ENCODE measurements around the gene AQP1.

Gene AQP1

GRCh38 chr7:30873656-30874055 is 38.0 kb upstream of the AQP1 start:
- in situ Hi-C loops (cut with HindIII; ENCODE audit: low sequenced_read_pairs): no loop called here
- no peak overlapping the region for H3K4me3 ChIP-seq (ENCODE audit: low read depth, low read length)
- TF ChIP-seq, protein P1, sequence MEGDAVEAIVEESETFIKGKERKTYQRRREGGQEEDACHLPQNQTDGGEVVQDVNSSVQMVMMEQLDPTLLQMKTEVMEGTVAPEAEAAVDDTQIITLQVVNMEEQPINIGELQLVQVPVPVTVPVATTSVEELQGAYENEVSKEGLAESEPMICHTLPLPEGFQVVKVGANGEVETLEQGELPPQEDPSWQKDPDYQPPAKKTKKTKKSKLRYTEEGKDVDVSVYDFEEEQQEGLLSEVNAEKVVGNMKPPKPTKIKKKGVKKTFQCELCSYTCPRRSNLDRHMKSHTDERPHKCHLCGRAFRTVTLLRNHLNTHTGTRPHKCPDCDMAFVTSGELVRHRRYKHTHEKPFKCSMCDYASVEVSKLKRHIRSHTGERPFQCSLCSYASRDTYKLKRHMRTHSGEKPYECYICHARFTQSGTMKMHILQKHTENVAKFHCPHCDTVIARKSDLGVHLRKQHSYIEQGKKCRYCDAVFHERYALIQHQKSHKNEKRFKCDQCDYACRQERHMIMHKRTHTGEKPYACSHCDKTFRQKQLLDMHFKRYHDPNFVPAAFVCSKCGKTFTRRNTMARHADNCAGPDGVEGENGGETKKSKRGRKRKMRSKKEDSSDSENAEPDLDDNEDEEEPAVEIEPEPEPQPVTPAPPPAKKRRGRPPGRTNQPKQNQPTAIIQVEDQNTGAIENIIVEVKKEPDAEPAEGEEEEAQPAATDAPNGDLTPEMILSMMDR (IDR thresholded peaks at IDR 0.05; ENCODE audit: low read depth, low read length, missing control alignments): no peak
- DNase-seq (ENCODE audit: low read depth): no peak

DNA sequence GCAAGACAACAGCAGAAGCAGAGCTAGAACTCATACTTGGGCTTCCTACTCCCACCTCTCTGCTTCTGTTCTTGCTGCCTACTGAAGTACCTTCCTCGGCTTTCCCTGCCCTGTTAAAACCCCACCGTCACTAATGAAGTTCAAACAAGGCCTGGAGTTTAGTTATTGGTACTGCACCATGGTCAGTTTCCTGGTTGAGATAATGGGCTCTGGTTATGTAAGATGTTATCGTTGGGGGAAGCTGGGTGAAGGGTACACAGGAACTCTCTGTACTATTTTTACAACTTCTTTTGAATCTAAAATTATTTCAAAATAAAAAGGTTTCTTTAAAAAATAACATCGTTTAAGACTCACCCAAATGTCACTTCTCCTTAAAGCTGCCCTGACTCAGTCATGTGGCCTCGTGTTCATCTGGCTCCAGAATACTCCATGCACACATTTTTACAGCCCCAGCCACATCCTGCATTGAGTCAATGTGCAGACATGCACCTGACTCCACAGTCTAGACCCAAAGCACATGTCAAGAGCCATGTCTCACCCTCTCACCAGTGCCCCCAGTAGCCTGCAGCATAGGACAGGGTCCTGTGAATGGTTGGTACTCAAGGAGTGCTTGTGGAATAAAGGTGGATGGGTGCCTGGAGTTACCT is 36.9 kb upstream of the AQP1 start:
- DNase-seq (ENCODE audit: low read depth): no peak
- in situ Hi-C loops (cut with HindIII; ENCODE audit: low sequenced_read_pairs): no loop called here
- TF ChIP-seq, protein P1 (IDR thresholded peaks at IDR 0.05; ENCODE audit: low read depth, low read length, missing control alignments): no peak
- H3K4me3 ChIP-seq (ENCODE audit: low read depth, low read length): no peak overlapping the region

GRCh38 chr7:30877015-30877769 is 34.5 kb upstream of the AQP1 start:
- TF ChIP-seq, protein P1 (IDR thresholded peaks at IDR 0.05; ENCODE audit: low read depth, low read length, missing control alignments): no peak
- no peak overlapping the region for H3K4me3 ChIP-seq (ENCODE audit: low read depth, low read length)
- in situ Hi-C loops (cut with HindIII; ENCODE audit: low sequenced_read_pairs): no loop called here
- no peak for DNase-seq (ENCODE audit: low read depth)

DNA sequence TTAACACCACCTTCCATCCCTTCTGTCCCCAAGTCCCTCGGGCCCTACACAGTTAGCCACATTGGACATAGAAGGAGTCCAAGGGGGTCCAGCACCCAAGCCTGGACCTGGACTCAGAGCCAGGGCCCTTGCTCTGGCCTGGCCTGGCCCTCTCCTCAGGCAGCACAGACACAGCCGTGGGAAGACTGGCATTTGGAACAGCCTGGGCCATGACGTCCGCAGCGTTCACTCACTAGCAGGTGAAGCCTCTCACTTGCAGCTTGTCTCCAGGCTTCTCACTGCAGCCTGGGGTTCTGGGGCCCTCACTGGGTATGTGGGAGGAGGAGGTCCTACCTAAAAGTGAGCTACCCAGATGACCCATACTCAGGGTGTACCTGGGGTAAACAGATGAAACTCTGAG is 33.7 kb upstream of the AQP1 start:
- H3K4me3 ChIP-seq (ENCODE audit: low read depth, low read length): no peak overlapping the region
- no peak for DNase-seq (ENCODE audit: low read depth)
- TF ChIP-seq, protein P1 (IDR thresholded peaks at IDR 0.05; ENCODE audit: low read depth, low read length, missing control alignments): no peak
- in situ Hi-C loops (cut with HindIII; ENCODE audit: low sequenced_read_pairs): no loop called here

DNA sequence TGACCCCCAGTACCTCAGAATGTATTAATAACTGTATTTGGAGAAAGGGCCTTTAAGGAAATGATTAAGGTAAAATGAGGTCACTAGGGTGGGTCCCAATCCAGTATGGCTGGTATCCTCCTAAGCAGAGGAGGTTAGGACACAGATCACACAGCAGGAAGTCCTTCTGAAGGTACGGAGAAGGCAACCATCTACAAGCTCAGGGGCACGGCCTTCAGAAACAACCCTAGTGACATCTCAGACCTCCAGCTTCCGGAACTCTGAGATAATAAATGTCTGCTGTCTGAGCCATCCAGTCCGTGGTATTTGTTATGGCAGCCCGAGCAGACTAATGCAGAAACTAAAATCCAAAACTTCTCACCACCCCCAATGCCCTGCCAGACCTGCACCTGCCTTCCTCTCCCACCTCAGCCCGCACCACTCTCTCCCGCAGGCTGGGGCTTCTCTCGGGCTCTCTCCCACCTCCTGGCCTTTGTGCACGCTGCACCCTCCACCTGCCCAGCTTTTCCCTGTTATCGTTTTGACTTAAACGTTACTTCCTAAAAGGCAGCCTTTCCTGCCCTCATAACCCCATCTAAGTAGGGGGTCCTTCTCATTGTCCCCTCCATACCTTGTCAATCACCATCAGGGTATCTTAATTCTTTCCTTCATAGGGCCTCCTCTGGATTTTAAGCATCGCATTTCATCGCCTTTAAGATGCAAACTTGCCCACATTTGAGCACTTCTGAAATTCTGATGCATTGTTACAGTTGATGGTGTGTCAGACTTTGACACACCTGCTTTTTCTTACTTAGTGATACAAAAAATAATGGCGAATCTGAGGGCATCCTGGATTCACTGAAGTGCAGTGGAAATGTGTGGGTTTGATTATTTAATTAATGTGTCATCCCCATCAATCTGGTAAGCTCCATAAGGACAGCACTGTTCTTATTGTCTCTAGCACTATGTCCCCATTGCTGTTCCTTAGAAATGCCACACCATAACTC is 32.2 kb upstream of the AQP1 start:
- TF ChIP-seq, protein P1 (IDR thresholded peaks at IDR 0.05; ENCODE audit: low read depth, low read length, missing control alignments): no peak
- in situ Hi-C loops (cut with HindIII; ENCODE audit: low sequenced_read_pairs): no loop called here
- no peak overlapping the region for H3K4me3 ChIP-seq (ENCODE audit: low read depth, low read length)
- no peak for DNase-seq (ENCODE audit: low read depth)

DNA sequence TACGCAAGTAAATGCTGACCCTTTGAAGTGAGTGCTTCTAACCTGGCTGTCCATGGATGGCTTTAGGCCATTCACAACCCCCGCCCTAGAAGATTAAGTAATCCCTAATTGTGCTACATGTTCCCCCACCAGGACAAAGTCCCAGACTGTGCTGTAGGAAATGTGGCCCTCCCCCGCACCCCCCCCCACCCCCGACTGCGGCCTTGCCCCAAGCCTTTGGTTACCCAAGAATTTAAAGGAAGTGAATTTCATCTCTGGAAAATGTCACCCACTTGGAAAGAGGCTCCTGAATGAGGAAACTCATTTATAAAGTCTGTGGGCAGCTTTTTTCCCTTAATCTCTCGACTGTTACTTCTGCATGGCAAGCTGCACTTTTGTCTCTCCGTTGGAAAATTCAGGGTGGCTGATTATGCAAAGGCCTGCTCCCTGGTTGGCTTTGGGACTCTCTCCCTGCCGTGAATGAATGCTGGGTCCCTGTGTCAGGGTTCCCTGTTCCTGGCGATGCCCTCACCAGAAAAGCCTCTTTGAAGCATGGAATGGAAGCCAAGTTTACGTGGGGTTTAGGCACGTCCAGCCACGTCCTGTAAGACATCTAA is 31.4 kb upstream of the AQP1 start:
- TF ChIP-seq, protein P1 (IDR thresholded peaks at IDR 0.05; ENCODE audit: low read depth, low read length, missing control alignments): no peak
- DNase-seq (ENCODE audit: low read depth): no peak
- in situ Hi-C loops (cut with HindIII; ENCODE audit: low sequenced_read_pairs): no loop called here

More for the DNA sequence above, 31.4 kb upstream of the AQP1 start:
- no peak overlapping the region for H3K4me3 ChIP-seq (ENCODE audit: low read depth, low read length)
